Measurements from ENCODE around the gene TEX29.

GRCh38 chr13:111281751-111282311 is 38.6 kb upstream of the TEX29 start:
- TF ChIP-seq NR3C1 (CRISPR knock-in tag; conservative IDR thresholded peaks at IDR 0.05; ENCODE audit: low read depth) (no peak), USF1 (CRISPR knock-in tag; IDR thresholded peaks at IDR 0.05) (no peak), NR1H2 (CRISPR knock-in tag; IDR thresholded peaks at IDR 0.05) (no peak), TP53 (CRISPR knock-in tag; IDR thresholded peaks at IDR 0.05) (no peak), TEAD4 (CRISPR knock-in tag; IDR thresholded peaks at IDR 0.05) (no peak), ATF2 (CRISPR knock-in tag; IDR thresholded peaks at IDR 0.05; ENCODE audit: borderline replicate concordance, low read depth) (no peak), JUN (CRISPR knock-in tag; IDR thresholded peaks at IDR 0.05) (no peak), USF2 (CRISPR knock-in tag; IDR thresholded peaks at IDR 0.05) (no peak), CTCF (IDR thresholded peaks at IDR 0.05) (no peak), NFE2L1 (CRISPR knock-in tag; IDR thresholded peaks at IDR 0.05) (no peak), GABPB1 (CRISPR knock-in tag; IDR thresholded peaks at IDR 0.05) (no peak), ZNF416 (CRISPR knock-in tag; IDR thresholded peaks at IDR 0.05) (no peak), ZNF263 (CRISPR knock-in tag; IDR thresholded peaks at IDR 0.05; ENCODE audit: low read depth) (no peak)
